K562 (cell line): Measurements from ENCODE around the gene SSTR5. TPM values are rescaled to one million over a fixed set of nuclear protein-coding genes. Genes with fewer than 3 reads are reported as not detected.

Experiments used
- ATAC-seq: fragments of 200-7000 bp; cut with Tn5 transposase; 3 replicates; pipeline ENCODE4 v1.9.1; 2020; ENCODE audit warnings: moderate library complexity
- BruUV-seq: library from RNA; stranded (reverse); fragments of 400-500 nt; replicated peaks from 2 replicates; lab custom pipeline; 2021; lab: Mats Ljungman, UMichigan
- CTCF ChIA-PET: fragments of 300-600 bp; formaldehyde crosslinking; extraction: SDS; loops from one replicate; lab custom pipeline; 2021; ENCODE audit warnings: low intra/inter-chr PET ratio; lab: Yijun Ruan, JAX
- POLR2A ChIA-PET: fragments of 300-600, 350-650 bp; sonication (Branson Sonifier 250); formaldehyde crosslinking; extraction: SDS; loops from one replicate; lab custom pipeline; 2021; ENCODE audit warnings: antibody characterized with exemption, inconsistent platforms; lab: Yijun Ruan, JAX
- DNase-seq, 4 experiments: peaks; one replicate each; pipeline versions ENCODE4 v3.0.0 to v3.0.0-alpha.2; 2011 to 2018; ENCODE audit warnings: low spot score in 3 of 4, mixed read lengths in 3 of 4; ENCODE audit errors: extremely low read depth in 1 of 4
- FAIRE-seq: peaks from 2 replicates; lab custom pipeline; 2011; peaks lifted over from hg19 to GRCh38; lab: Jason Lieb, UNC
- H2AFZ ChIP-seq: 2 replicates; pipeline ENCODE4 v1.6.0; 2011; ENCODE audit warnings: low read depth, low read length, control low read depth, inconsistent platforms
- H3K27ac ChIP-seq: fragments of 200-600 bp; 3 replicates; pipeline ENCODE4 v1.8.0; 2011; ENCODE audit warnings: low read depth, mild to moderate bottlenecking, control low read depth, inconsistent platforms, low read length, moderate library complexity, mixed read lengths; ENCODE audit errors: extremely low read depth
- H3K27me3 ChIP-seq, 2 experiments: fragments of 300-600 bp in 1 of 2; 2 replicates in 1 of 2; 3 replicates in 1 of 2; pipeline versions ENCODE4 v1.6.0 to v1.8.0; 2011; ENCODE audit warnings: inconsistent platforms in 2 of 2, low read length in 2 of 2, mild to moderate bottlenecking in 1 of 2, mixed read lengths in 1 of 2, moderate library complexity in 1 of 2; ENCODE audit not compliant: control insufficient read depth in 2 of 2, insufficient read depth in 2 of 2
- H3K36me3 ChIP-seq: fragments of 300-600 bp; 3 replicates; pipeline ENCODE4 v1.8.0; 2011; ENCODE audit warnings: mild to moderate bottlenecking, low read length, inconsistent platforms; ENCODE audit not compliant: control insufficient read depth, insufficient read depth
- H3K4me1 ChIP-seq, 2 experiments: fragments of 200-600 bp in 1 of 2; replicated peaks in 1 of 2; 2 replicates in 1 of 2; 3 replicates in 1 of 2; pipeline versions ENCODE4 v1.5.1 to v1.8.0; 2011; ENCODE audit warnings: inconsistent platforms in 2 of 2, low read length in 2 of 2, mild to moderate bottlenecking in 1 of 2, mixed read lengths in 1 of 2, moderate library complexity in 1 of 2; ENCODE audit not compliant: control insufficient read depth in 2 of 2, insufficient read depth in 2 of 2
- H3K4me2 ChIP-seq: 2 replicates; pipeline ENCODE4 v1.6.1; 2011; ENCODE audit warnings: low read length, control low read depth, inconsistent platforms, mixed read lengths; ENCODE audit not compliant: insufficient read depth
- H3K4me3 ChIP-seq: fragments of 200-600 bp; sonication (generic), shearing (Covaris generic); 2 replicates; pipeline ENCODE4 v1.5.1; 2016; ENCODE audit warnings: control low read depth, inconsistent platforms
- H3K79me2 ChIP-seq: fragments of 200-600 bp; 3 replicates; pipeline ENCODE4 v1.8.0; 2011; ENCODE audit warnings: low read length, inconsistent platforms; ENCODE audit not compliant: control insufficient read depth, insufficient read depth
- H3K9ac ChIP-seq, 2 experiments: 2 replicates each; pipeline versions ENCODE4 v1.6.0 to v1.6.1; 2011; ENCODE audit warnings: low read depth in 2 of 2, low read length in 2 of 2, control low read depth in 1 of 2, inconsistent platforms in 1 of 2, mild to moderate bottlenecking in 1 of 2, mixed read lengths in 1 of 2; ENCODE audit not compliant: insufficient read depth in 1 of 2
- H3K9me1 ChIP-seq: one replicate; pipeline ENCODE4 v1.6.0; 2011; ENCODE audit warnings: inconsistent platforms, mild to moderate bottlenecking, low read length, moderate library complexity; ENCODE audit not compliant: control insufficient read depth, insufficient read depth
- H3K9me3 ChIP-seq: replicated peaks from 2 replicates; pipeline ENCODE4 v1.5.1; 2011; ENCODE audit warnings: low read depth, low read length, inconsistent platforms; ENCODE audit not compliant: control insufficient read depth, insufficient read depth
- H4K20me1 ChIP-seq: replicated peaks from 2 replicates; pipeline ENCODE4 v1.6.1; 2011; ENCODE audit warnings: low read length, inconsistent platforms, mixed read lengths; ENCODE audit not compliant: control insufficient read depth, insufficient read depth
- ATF4 ChIP-seq: fragments of 450-650 bp; formaldehyde crosslinking; IDR thresholded peaks from 2 replicates; pipeline ENCODE4 v1.4.0; 2022; ENCODE audit warnings: mild to moderate bottlenecking, moderate library complexity
- BMI1 ChIP-seq: fragments of 150-350 bp; IDR thresholded peaks from 2 replicates; pipeline ENCODE4 v1.6.1; 2014; ENCODE audit warnings: low read length
- CHD1 ChIP-seq: fragments of 200-600 bp; sonication (generic); IDR thresholded peaks from one replicate; pipeline ENCODE4 v1.6.1; 2012; ENCODE audit warnings: mild to moderate bottlenecking, moderate library complexity, low read length, inconsistent platforms
- CREBBP ChIP-seq: IDR thresholded peaks from one replicate; pipeline ENCODE4 v1.6.1; 2012; ENCODE audit warnings: low read depth, mild to moderate bottlenecking, control low read depth, inconsistent platforms, low read length
- DACH1 ChIP-seq: fragments of 450-650 bp; IDR thresholded peaks from 2 replicates; pipeline ENCODE4 v1.6.1; 2018; ENCODE audit not compliant: partially characterized antibody
- E4F1 ChIP-seq: fragments of 250-450 bp; sonication (Bioruptor Pico); IDR thresholded peaks from 2 replicates; pipeline ENCODE4 v1.5.0; 2021; ENCODE audit warnings: mild to moderate bottlenecking, borderline replicate concordance
- ERF ChIP-seq: fragments of 450-650 bp; formaldehyde crosslinking; IDR thresholded peaks from 2 replicates; pipeline ENCODE4 v1.4.0; 2020; ENCODE audit warnings: mild to moderate bottlenecking, mixed read lengths
- FOXA3 ChIP-seq, 2 experiments: fragments of 450-650 bp in 1 of 2; sonication (generic) in 1 of 2; formaldehyde crosslinking; IDR thresholded peaks in 1 of 2; conservative IDR thresholded peaks in 1 of 2; 2 replicates each; pipeline versions ENCODE4 v1.4.0 to v1.8.0; 2020 to 2022; ENCODE audit warnings: mild to moderate bottlenecking in 2 of 2, missing genetic modification reagents in 1 of 2
- HNRNPUL1 ChIP-seq: fragments of 200-400 bp; formaldehyde crosslinking; IDR thresholded peaks from 2 replicates; pipeline ENCODE4 v1.6.1; 2017; ENCODE audit warnings: low read length
- NFIC ChIP-seq: fragments of 450-650 bp; IDR thresholded peaks from 2 replicates; pipeline ENCODE4 v1.6.1; 2017; ENCODE audit warnings: mild to moderate bottlenecking, inconsistent platforms
- RBM14 ChIP-seq: fragments of 200-400 bp; formaldehyde crosslinking; IDR thresholded peaks from 2 replicates; pipeline ENCODE4 v1.6.1; 2018; ENCODE audit warnings: low read depth, mild to moderate bottlenecking, low read length, moderate library complexity, borderline replicate concordance; ENCODE audit not compliant: insufficient read depth
- RNF219 ChIP-seq: fragments of 250-450 bp; sonication (Bioruptor Pico); IDR thresholded peaks from 2 replicates; pipeline ENCODE4 v1.5.0; 2022; ENCODE audit warnings: mild to moderate bottlenecking
- ZNF584 ChIP-seq: fragments of 200-800 bp; sonication (Bioruptor generic); IDR thresholded peaks from 2 replicates; pipeline ENCODE4 v1.6.1; 2016; ENCODE audit warnings: low read depth, mild to moderate bottlenecking, missing genetic modification characterization, missing compliant biosample characterization
- WGBS: fragments of 100-300 bp; shearing (Covaris generic); methylation state at CpG from one replicate; pipeline ENCODE4 v1.1.6; 2016; ENCODE audit warnings: low coverage, mixed read lengths; ENCODE audit not compliant: insufficient coverage; ENCODE audit errors: missing lambda C conversion rate; 5-methylcytosine and 5-hydroxymethylcytosine counted together
- in situ Hi-C: fragments of 300-500 bp; cut with MboI; formaldehyde crosslinking; loops from 4 replicates; pipeline ENCODE4 v1.15.0; 2018; ENCODE audit warnings: inconsistent platforms, mixed read lengths
- intact Hi-C: fragments of 100-400 bp; cut with micrococcal nuclease; formaldehyde crosslinking; loops from 2 replicates; pipeline ENCODE4 v1.14.2; 2022
- polyA plus RNA-seq, 8 experiments: library from polyadenylated mRNA; depleted of rRNA in 4 of 8; stranded (reverse) in 5 of 8; unstranded in 3 of 8; fragments of >200 nt; fragmentation: Nextera tagmentation in 2 of 8; fragmentation: Illumina TruSeq in 1 of 8; extraction: Ambion mirVana in 2 of 8; extraction: Trizol in 1 of 8; gene quantifications; 2 replicates each; pipeline versions ENCODE4 v1.2.1 to v1.2.3, GENCODE V29; 2011 to 2014; ENCODE audit warnings: inconsistent platforms in 1 of 8, missing spikeins in 1 of 8
- total RNA-seq, 7 experiments: library from RNA; depleted of rRNA in 6 of 7; stranded (reverse); fragments of >200 nt in 6 of 7; fragmentation: Illumina TruSeq in 2 of 7; extraction: Trizol in 2 of 7; gene quantifications; 2 replicates each; pipeline versions ENCODE4 v1.2.1 to v1.2.3, GENCODE V29; 2011 to 2021; ENCODE audit warnings: low replicate concordance in 1 of 7

The SSTR5 gene
- total and polyA plus RNA-seq, 9 of the 15 experiments (the other 6 are each of a cell fraction or from before 2014, with no cell fraction given), result not detected

GRCh38 chr16:1117176-1117900 lies 44.8 kb downstream of the SSTR5 start (continued):
- TF ChIP-seq E4F1 (CRISPR knock-in tag) (no peak), RNF219 (no peak)

- CTCF ChIA-PET, result no interaction called here
- WGBS, result 12% methylated on average over 10 of the region's 19 CpGs
- Histone ChIP-seq H3K79me2 (no peaks in the 10 kb centered on the region), H3K27me3 (peaks cover 7 to 64% of the 10 kb centered on the region in 2 experiments; a peak in 3 of 5 replicates), H3K4me3 (no peak overlapping the region), H3K4me1 (peaks cover 0 to 67% of the 10 kb centered on the region in 2 experiments; a peak in 2 of 5 replicates), H3K4me2 (no peak overlapping the region), H3K36me3 (no peaks in the 10 kb centered on the region), H3K9ac (no peak overlapping the region), H3K9me1 (no peaks in the 10 kb centered on the region), H2AFZ (no peak overlapping the region), H4K20me1 (peaks cover 6% of the 10 kb centered on the region; the same call in 1 of the 2 replicates), H3K9me3 (no peaks in the 10 kb centered on the region), H3K27ac (no peak overlapping the region)
- no TSS peak for BruUV-seq
- ATAC-seq, result no peak
- FAIRE-seq, result no peak
- DNase-seq, result no peak
- in situ Hi-C loops (no loop called here), intact Hi-C loops (no loop called here)
- TF ChIP-seq CREBBP, result no peak
- no peak for TF ChIP-seq ATF4 (CRISPR knock-in tag)
- no peak for TF ChIP-seq ERF (CRISPR knock-in tag)
- no peak for TF ChIP-seq RBM14
- no peak for TF ChIP-seq ZNF584
- TF ChIP-seq DACH1, result no peak
- no peak for TF ChIP-seq FOXA3 (CRISPR knock-in tag; conservative IDR thresholded peaks at IDR 0.05 in 1 of 2, IDR thresholded peaks at IDR 0.05 in 1 of 2)
- TF ChIP-seq NFIC, result no peak
- no peak for TF ChIP-seq BMI1
- TF ChIP-seq HNRNPUL1, result no peak
- no peak for TF ChIP-seq CHD1
- POLR2A ChIA-PET, result no interaction called here
Observed at GRCh38 chr16:1117926-1118325, 45.4 kb downstream of the SSTR5 start.
